IMR-90 (cell line): ENCODE results near the gene UVSSA. TPM values are rescaled to one million over a fixed set of nuclear protein-coding genes. Genes with fewer than 3 reads are reported as not detected.

Experiments used
- ATAC-seq: fragments of 200-7000 bp; cut with Tn5 transposase; 2 replicates; pipeline ENCODE4 v1.9.1; 2020; ENCODE audit warnings: low read depth, mild to moderate bottlenecking, moderate library complexity
- BruUV-seq: library from RNA; stranded (reverse); fragments of 400-500 nt; replicated peaks from 2 replicates; lab custom pipeline; 2021; lab: Mats Ljungman, UMichigan
- CTCF ChIA-PET: fragments of 300-600 bp; formaldehyde crosslinking; extraction: SDS; loops from one replicate; lab custom pipeline; 2021; ENCODE audit warnings: antibody characterized with exemption; lab: Yijun Ruan, JAX
- POLR2A ChIA-PET: fragments of 300-600 bp; sonication (Branson Sonifier 250); formaldehyde crosslinking; loops from one replicate; lab custom pipeline; 2022; ENCODE audit warnings: antibody characterized with exemption; ENCODE audit not compliant: unreplicated experiment; lab: Charles Lee
- DNase-seq: peaks from one replicate; pipeline ENCODE4 v3.0.0; 2013
- H2AFZ ChIP-seq: replicated peaks from 2 replicates; pipeline ENCODE3; 2013; ENCODE audit warnings: low read length, mild to moderate bottlenecking; ENCODE audit not compliant: poor library complexity
- H2AK5ac ChIP-seq: 2 replicates; pipeline ENCODE4 v1.6.1; 2013; ENCODE audit warnings: low read depth, low read length, inconsistent platforms
- H2AK9ac ChIP-seq: replicated peaks from 2 replicates; pipeline ENCODE3; 2013; ENCODE audit warnings: mild to moderate bottlenecking, low read depth, low read length, moderate library complexity; ENCODE audit not compliant: poor library complexity
- H2BK120ac ChIP-seq: 2 replicates; pipeline ENCODE4 v1.6.1; 2013; ENCODE audit warnings: low read depth, low read length, inconsistent platforms
- H2BK15ac ChIP-seq: 3 replicates; pipeline ENCODE4 v1.6.1; 2013; ENCODE audit warnings: low read depth, low read length, inconsistent platforms
- H2BK20ac ChIP-seq: 2 replicates; pipeline ENCODE4 v1.6.1; 2013; ENCODE audit warnings: low read depth, mild to moderate bottlenecking, inconsistent platforms, low read length, moderate library complexity
- H2BK5ac ChIP-seq: 2 replicates; pipeline ENCODE4 v1.6.1; 2013; ENCODE audit warnings: mild to moderate bottlenecking, low read depth, low read length, inconsistent platforms; ENCODE audit not compliant: poor library complexity, severe bottlenecking
- H3K14ac ChIP-seq: replicated peaks from 2 replicates; pipeline ENCODE4 v1.6.1; 2013; ENCODE audit warnings: low read depth, low read length, inconsistent platforms
- H3K18ac ChIP-seq: 2 replicates; pipeline ENCODE4 v1.6.1; 2013; ENCODE audit warnings: low read depth, low read length, control low read depth
- H3K23ac ChIP-seq: 2 replicates; pipeline ENCODE4 v1.6.1; 2013; ENCODE audit warnings: low read depth, low read length, inconsistent platforms
- H3K27ac ChIP-seq: 2 replicates; pipeline ENCODE4 v1.5.1; 2013; ENCODE audit warnings: mild to moderate bottlenecking, control low read depth, low read length; ENCODE audit not compliant: insufficient read depth
- H3K27me3 ChIP-seq: 2 replicates; pipeline ENCODE4 v1.6.1; 2013; ENCODE audit warnings: low read length; ENCODE audit not compliant: control insufficient read depth, insufficient read depth
- H3K36me3 ChIP-seq: 2 replicates; pipeline ENCODE4 v1.6.1; 2013; ENCODE audit warnings: low read length, mixed read lengths; ENCODE audit not compliant: control insufficient read depth, insufficient read depth
- H3K4ac ChIP-seq: 2 replicates; pipeline ENCODE4 v1.6.1; 2013; ENCODE audit warnings: low read depth, low read length, inconsistent platforms
- H3K4me1 ChIP-seq: 2 replicates; pipeline ENCODE4 v1.6.1; 2013; ENCODE audit warnings: low read length, mixed read lengths; ENCODE audit not compliant: control insufficient read depth, insufficient read depth
- H3K4me2 ChIP-seq: 2 replicates; pipeline ENCODE4 v1.6.1; 2013; ENCODE audit warnings: low read depth, mild to moderate bottlenecking, control low read depth, low read length, moderate library complexity
- H3K4me3 ChIP-seq: 2 replicates; pipeline ENCODE4 v1.5.1; 2013; ENCODE audit warnings: low read depth, mild to moderate bottlenecking, control low read depth, low read length, moderate library complexity; ENCODE audit not compliant: insufficient read depth
- H3K56ac ChIP-seq: 2 replicates; pipeline ENCODE4 v1.6.1; 2013; ENCODE audit warnings: low read length, inconsistent platforms; ENCODE audit not compliant: insufficient read depth; ENCODE audit errors: extremely low read depth
- H3K79me1 ChIP-seq, 2 experiments: 2 replicates each; pipeline ENCODE4 v1.6.1; 2013; ENCODE audit warnings: low read length in 2 of 2, inconsistent platforms in 1 of 2, low read depth in 1 of 2
- H3K9ac ChIP-seq: 2 replicates; pipeline ENCODE4 v1.6.1; 2013; ENCODE audit warnings: low read depth, low read length, control low read depth
- H3K9me1 ChIP-seq: 2 replicates; pipeline ENCODE4 v1.6.1; 2013; ENCODE audit warnings: low read length, inconsistent platforms; ENCODE audit not compliant: insufficient read depth
- H3K9me3 ChIP-seq: 2 replicates; pipeline ENCODE4 v1.6.1; 2013; ENCODE audit warnings: low read length; ENCODE audit not compliant: control insufficient read depth, insufficient read depth
- H4K20me1 ChIP-seq: 2 replicates; pipeline ENCODE4 v1.6.1; 2013; ENCODE audit warnings: low read length, inconsistent platforms; ENCODE audit not compliant: insufficient read depth
- H4K5ac ChIP-seq: 2 replicates; pipeline ENCODE4 v1.6.1; 2013; ENCODE audit warnings: mild to moderate bottlenecking, low read depth, low read length, control low read depth
- H4K8ac ChIP-seq, 2 experiments: 2 replicates each; pipeline ENCODE4 v1.6.1; 2013; ENCODE audit warnings: low read depth in 2 of 2, low read length in 2 of 2, control low read depth in 1 of 2, inconsistent platforms in 1 of 2
- H4K91ac ChIP-seq: 2 replicates; pipeline ENCODE4 v1.6.1; 2013; ENCODE audit warnings: low read depth, low read length, inconsistent platforms; ENCODE audit not compliant: insufficient read depth
- CEBPB ChIP-seq: IDR thresholded peaks from 2 replicates; pipeline ENCODE4 v1.6.1; 2012; ENCODE audit warnings: low read depth, low read length, improper control_type of control experiment
- CHD1 ChIP-seq: IDR thresholded peaks from 2 replicates; pipeline ENCODE4 v1.6.1; 2012; ENCODE audit warnings: low read depth, low read length, improper control_type of control experiment
- ELK1 ChIP-seq: fragments of 150-350 bp; IDR thresholded peaks from 2 replicates; pipeline ENCODE4 v1.6.1; 2016; ENCODE audit warnings: low read depth, mild to moderate bottlenecking, low read length, moderate library complexity, borderline replicate concordance
- MAFK ChIP-seq: IDR thresholded peaks from 2 replicates; pipeline ENCODE4 v1.6.1; 2012; ENCODE audit warnings: low read depth, low read length, improper control_type of control experiment
- MXI1 ChIP-seq: IDR thresholded peaks from 2 replicates; pipeline ENCODE4 v1.6.1; 2012; ENCODE audit warnings: low read depth, mild to moderate bottlenecking, low read length, moderate library complexity, borderline replicate concordance
- NFE2L2 ChIP-seq: fragments of 150-350 bp; IDR thresholded peaks from 2 replicates; pipeline ENCODE4 v1.6.1; 2016; ENCODE audit warnings: low read depth, mild to moderate bottlenecking, low read length
- RAD21 ChIP-seq: IDR thresholded peaks from 2 replicates; pipeline ENCODE4 v1.6.1; 2012; ENCODE audit warnings: low read length, improper control_type of control experiment
- RCOR1 ChIP-seq: IDR thresholded peaks from 2 replicates; pipeline ENCODE4 v1.6.1; 2012; ENCODE audit warnings: mild to moderate bottlenecking, low read length, improper control_type of control experiment; ENCODE audit not compliant: insufficient replicate concordance
- RFX5 ChIP-seq: IDR thresholded peaks from 2 replicates; pipeline ENCODE4 v1.8.0; 2012; ENCODE audit warnings: low read depth, mild to moderate bottlenecking, low read length, moderate library complexity
- SMC3 ChIP-seq: fragments of 150-350 bp; IDR thresholded peaks from 2 replicates; pipeline ENCODE4 v1.6.1; 2016; ENCODE audit warnings: low read depth, mild to moderate bottlenecking, antibody characterized with exemption, low read length, moderate library complexity
- USF2 ChIP-seq: fragments of 150-350 bp; IDR thresholded peaks from 2 replicates; pipeline ENCODE4 v1.6.1; 2017; ENCODE audit warnings: mild to moderate bottlenecking, antibody characterized with exemption, low read length, low read depth
- WGBS, 2 experiments: methylation state at CpG; one replicate each; pipeline versions ENCODE4 v1.1.5 to v1.1.7; 2013; ENCODE audit warnings: missing lambda C conversion rate in 2 of 2; ENCODE audit not compliant: insufficient read length in 1 of 2; ENCODE audit errors: extremely low coverage in 2 of 2; 5-methylcytosine and 5-hydroxymethylcytosine counted together
- dilution Hi-C: fragments of 300-500 bp; cut with HindIII; formaldehyde crosslinking; loops from one replicate; pipeline ENCODE4 v1.14.3; 2018; ENCODE audit warnings: low sequenced_read_pairs; ENCODE audit not compliant: unreplicated experiment
- in situ Hi-C: fragments of 300-500 bp; cut with MboI; formaldehyde crosslinking; loops from 3 replicates; pipeline ENCODE4 v1.14.3; 2019; ENCODE audit warnings: low sequenced_read_pairs, inconsistent platforms, mixed read lengths
- intact Hi-C: fragments of 100-400 bp; cut with micrococcal nuclease; formaldehyde crosslinking; loops from 2 replicates; pipeline ENCODE4 v1.10.0; 2022
- polyA plus RNA-seq, 3 experiments: library from polyadenylated mRNA; depleted of rRNA; stranded (reverse); fragments of >200 nt; gene quantifications; 2 replicates each; pipeline ENCODE4 v1.2.3, GENCODE V29; 2012; ENCODE audit warnings: low replicate concordance in 1 of 3
- total RNA-seq: library from RNA; depleted of rRNA; stranded (reverse); fragments of >200 nt; gene quantifications from 2 replicates; pipeline ENCODE4 v1.2.3, GENCODE V29; 2012

UVSSA gene
- total and polyA plus RNA-seq, 2 of the 4 experiments (the other 2 are of a cell fraction): 1.4 to 8.4 TPM

- Histone ChIP-seq H4K8ac (no peak overlapping the region), H4K20me1 (peaks cover 7% of the 10 kb centered on the region; the same call in 1 of the 2 replicates), H3K36me3 (peaks cover 22% of the 10 kb centered on the region; the same call in 1 of the 2 replicates), H2AFZ (no peak overlapping the region), H3K23ac (no peak overlapping the region), H3K56ac (no peak overlapping the region), H3K9me1 (peaks cover 9% of the 10 kb centered on the region; the same call in 1 of the 2 replicates), H2BK5ac (no peak overlapping the region), H3K4ac (no peak overlapping the region), H3K9me3 (no peaks in the 10 kb centered on the region), H3K9ac (no peak overlapping the region), H2BK15ac (no peak overlapping the region), H3K4me3 (no peak overlapping the region), H2BK120ac (no peak overlapping the region), H3K4me2 (no peak overlapping the region), H4K5ac (no peak overlapping the region), H3K27ac (no peak overlapping the region), H2AK5ac (no peak overlapping the region), H2BK20ac (no peak overlapping the region), H3K79me1 (peaks cover 21 to 42% of the 10 kb centered on the region in 2 experiments), H2AK9ac (peak overlapping the region; percentile 48), H3K27me3 (no peaks in the 10 kb centered on the region), H3K18ac (no peak overlapping the region), H3K4me1 (peaks cover 5% of the 10 kb centered on the region), H3K14ac (no peak overlapping the region), H4K91ac (no peak overlapping the region)
- no TSS peak for BruUV-seq
- CTCF ChIA-PET: no interaction called here
- dilution Hi-C loops: no loop called here
- intact Hi-C loops: loop anchor here (5.0 kb wide), 1 partner anchor 337 kb away; the partner anchor contains the start of gene FGFRL1
- no peak for DNase-seq
- ATAC-seq: no peak
- POLR2A ChIA-PET: interaction anchor here (0.6 kb wide), 1 partner anchor 101 kb away, joined by 3 read pairs; the partner anchor contains the start of gene CTBP1
- in situ Hi-C loops: loop anchor here (5.0 to 10.0 kb wide), 2 partner anchors 217 to 285 kb away; no protein-coding TSS in a partner anchor
- WGBS, 2 experiments: 98% methylated on average over 18 of the region's 29 CpGs; no CpG with 5 or more reads in 1 of the 2 experiments
- no peak for TF ChIP-seq RCOR1
- TF ChIP-seq RAD21: no peak
- TF ChIP-seq MAFK: no peak
- no peak for TF ChIP-seq CEBPB
- no peak for TF ChIP-seq RFX5
- TF ChIP-seq CHD1: no peak
- TF ChIP-seq ELK1: no peak
- TF ChIP-seq MXI1: no peak
- TF ChIP-seq SMC3: no peak
- no peak for TF ChIP-seq NFE2L2
- no peak for TF ChIP-seq USF2
Measured at GRCh38 chr4:1349359-1350168, 2.6 kb downstream of the UVSSA start.
